Stimulated activated memory B cell treated with anti-CD40 and anti-IgM and Interleukin-4, amounts not matched to agents 10 μg/mL and 1 μg/mL and 100 μg/mL, for 72 hours (primary cell): ENCODE data around the gene SCN5A.
A peak's percentile ranks its signal among the peaks of the same experiment; 100 is the strongest.

Source experiments
- ATAC-seq: fragments of 150-1000 bp; cut with Tn5 transposase; 2 replicates; pipeline ENCODE4 v1.10.0; 2021
- H3K27ac Mint-ChIP-seq: one replicate; pipeline ENCODE4 v1.8.0; 2022; ENCODE audit warnings: mild to moderate bottlenecking, mixed read lengths
- H3K27me3 Mint-ChIP-seq: one replicate; pipeline ENCODE4 v1.8.0; 2022; ENCODE audit warnings: mixed read lengths
- H3K36me3 Mint-ChIP-seq: one replicate; pipeline ENCODE4 v1.8.0; 2022; ENCODE audit warnings: mixed read lengths
- H3K4me1 Mint-ChIP-seq: one replicate; pipeline ENCODE4 v1.8.0; 2022; ENCODE audit warnings: mixed read lengths
- H3K4me3 Mint-ChIP-seq: one replicate; pipeline ENCODE4 v1.8.0; 2022; ENCODE audit warnings: mild to moderate bottlenecking, moderate library complexity, mixed read lengths
- H3K9me3 Mint-ChIP-seq: one replicate; pipeline ENCODE4 v1.8.0; 2022; ENCODE audit warnings: mixed read lengths

SCN5A gene

GRCh38 chr3:38649500-38650247, at the start of gene SCN5A:
Gene SCN5A, minus strand, starts transcription at chr3:38649687. Its CDS starts 16,380 bp downstream, at chr3:38633307.
- ATAC-seq, result peak; percentile 73
- Mint-ChIP-seq H3K4me3 (peak within 1 kb of the TSS; percentile 51), H3K27ac (no peak within 1 kb of the TSS), H3K36me3 (no peaks in the 10 kb centered on the region), H3K4me1 (peaks cover 6% of the 10 kb centered on the region), H3K27me3 (peaks cover 9% of the 10 kb centered on the region), H3K9me3 (no peaks in the 10 kb centered on the region)

GRCh38 chr3:38698760-38699159, 49.3 kb upstream of the SCN5A start:
- H3K4me3 Mint-ChIP-seq, result no peak overlapping the region
- H3K27ac Mint-ChIP-seq, result no peak overlapping the region
- H3K36me3 Mint-ChIP-seq, result no peaks in the 10 kb centered on the region
- H3K27me3 Mint-ChIP-seq, result no peaks in the 10 kb centered on the region
- H3K9me3 Mint-ChIP-seq, result no peaks in the 10 kb centered on the region
- H3K4me1 Mint-ChIP-seq, result no peaks in the 10 kb centered on the region
- no peak for ATAC-seq

GRCh38 chr3:38698061-38698460, 48.6 kb upstream of the SCN5A start:
- Mint-ChIP-seq H3K4me3 (no peak overlapping the region), H3K27ac (no peak overlapping the region), H3K27me3 (no peaks in the 10 kb centered on the region), H3K4me1 (no peaks in the 10 kb centered on the region), H3K9me3 (no peaks in the 10 kb centered on the region), H3K36me3 (no peaks in the 10 kb centered on the region)
- ATAC-seq, result no peak

DNA sequence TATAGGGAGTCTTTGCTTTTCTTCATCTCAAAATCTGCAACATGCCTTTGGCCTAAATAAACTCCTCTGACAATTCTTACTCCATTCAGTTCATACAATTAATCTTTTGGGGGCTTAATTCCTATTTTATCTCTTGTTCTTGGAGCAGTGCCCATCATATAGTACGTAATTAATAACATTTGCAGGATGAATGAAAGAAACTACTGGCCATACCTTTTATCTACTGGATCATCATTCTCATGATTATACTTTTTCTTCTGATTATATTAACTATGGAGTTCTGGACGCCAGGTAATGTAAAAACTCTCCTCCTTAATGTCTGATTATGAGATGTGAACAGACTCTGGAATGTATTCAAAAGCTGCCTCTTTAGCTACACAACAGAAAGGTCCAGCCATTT, 46.5 kb upstream of the SCN5A start:
- Mint-ChIP-seq H3K36me3 (no peaks in the 10 kb centered on the region), H3K27me3 (no peaks in the 10 kb centered on the region), H3K4me1 (no peaks in the 10 kb centered on the region), H3K27ac (no peak overlapping the region), H3K9me3 (no peaks in the 10 kb centered on the region), H3K4me3 (no peak overlapping the region)
- ATAC-seq, result no peak

- Mint-ChIP-seq H3K27ac (no peak overlapping the region), H3K4me3 (no peak overlapping the region), H3K27me3 (no peaks in the 10 kb centered on the region), H3K4me1 (no peaks in the 10 kb centered on the region), H3K9me3 (peaks cover 4% of the 10 kb centered on the region), H3K36me3 (no peaks in the 10 kb centered on the region)
- ATAC-seq, result no peak
Measured at GRCh38 chr3:38690185-38690584, 40.7 kb upstream of the SCN5A start.

- ATAC-seq, result no peak
- H3K9me3 Mint-ChIP-seq, result peaks cover 4% of the 10 kb centered on the region
Measured at GRCh38 chr3:38689774-38690173, 40.3 kb upstream of the SCN5A start.

GRCh38 chr3:38689346-38689745, 39.9 kb upstream of the SCN5A start:
- no peak for ATAC-seq
- Mint-ChIP-seq H3K27me3 (no peaks in the 10 kb centered on the region), H3K4me3 (no peak overlapping the region), H3K36me3 (no peaks in the 10 kb centered on the region), H3K4me1 (no peaks in the 10 kb centered on the region), H3K27ac (no peak overlapping the region), H3K9me3 (peaks cover 4% of the 10 kb centered on the region)

More at GRCh38 chr3:38689774-38690173, 40.3 kb upstream of the SCN5A start:
- Mint-ChIP-seq H3K4me1 (no peaks in the 10 kb centered on the region), H3K27ac (no peak overlapping the region), H3K27me3 (no peaks in the 10 kb centered on the region), H3K36me3 (no peaks in the 10 kb centered on the region), H3K4me3 (no peak overlapping the region)

DNA sequence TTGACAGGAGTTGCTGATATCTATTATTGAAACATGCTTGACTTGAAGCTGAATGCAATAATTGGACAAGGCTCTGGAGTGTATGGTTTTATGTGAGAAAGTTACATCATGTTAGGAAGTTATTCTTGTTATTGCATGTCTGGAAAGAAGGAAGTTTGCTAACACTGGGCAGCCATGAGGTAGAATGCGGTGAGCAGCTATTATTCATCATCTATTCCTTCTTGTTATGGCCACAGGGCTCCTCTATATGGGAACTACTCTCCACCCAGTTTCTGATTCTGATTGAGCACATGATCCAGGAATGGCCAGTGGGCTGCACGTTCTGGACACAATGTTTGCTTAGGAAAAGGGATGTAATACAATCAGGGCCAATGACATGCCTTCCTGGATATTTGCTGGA, 37.8 kb upstream of the SCN5A start:
- no peaks in the 10 kb centered on the region for H3K36me3 Mint-ChIP-seq
- no peak overlapping the region for H3K4me3 Mint-ChIP-seq
- H3K27ac Mint-ChIP-seq, result no peak overlapping the region
- no peaks in the 10 kb centered on the region for H3K27me3 Mint-ChIP-seq
- H3K4me1 Mint-ChIP-seq, result no peaks in the 10 kb centered on the region
- peaks cover 4% of the 10 kb centered on the region for H3K9me3 Mint-ChIP-seq
- ATAC-seq, result peak; percentile 14

- H3K27ac Mint-ChIP-seq, result no peak overlapping the region
- no peaks in the 10 kb centered on the region for H3K36me3 Mint-ChIP-seq
- no peaks in the 10 kb centered on the region for H3K4me1 Mint-ChIP-seq
- ATAC-seq, result no peak
- no peaks in the 10 kb centered on the region for H3K27me3 Mint-ChIP-seq
- no peak overlapping the region for H3K4me3 Mint-ChIP-seq
- peaks cover 4% of the 10 kb centered on the region for H3K9me3 Mint-ChIP-seq
Measured at GRCh38 chr3:38684546-38684945, 35.1 kb upstream of the SCN5A start.

DNA sequence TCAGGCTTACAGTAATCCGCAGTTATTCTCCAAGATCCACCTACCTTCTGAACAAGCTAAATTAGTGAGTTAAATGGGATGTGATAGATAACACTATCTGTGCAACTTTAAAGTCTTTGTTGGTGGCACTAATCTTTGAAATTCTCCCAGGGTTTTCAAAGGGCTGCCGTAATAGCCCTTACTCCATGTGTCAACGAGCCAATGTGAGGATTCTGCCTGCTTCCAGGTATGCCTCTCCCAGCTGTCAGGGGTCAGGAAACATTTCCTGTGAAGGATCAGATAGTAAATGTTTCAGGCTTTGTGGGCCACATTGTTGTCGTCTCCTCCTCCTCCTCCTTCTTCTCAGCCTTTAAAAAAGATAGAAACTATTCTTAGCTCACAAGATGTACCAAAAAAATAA, 20.2 kb upstream of the SCN5A start:
- Mint-ChIP-seq H3K36me3 (no peaks in the 10 kb centered on the region), H3K4me1 (no peaks in the 10 kb centered on the region), H3K27me3 (peaks cover 22% of the 10 kb centered on the region), H3K9me3 (peaks cover 3% of the 10 kb centered on the region), H3K4me3 (no peak overlapping the region), H3K27ac (no peak overlapping the region)
- no peak for ATAC-seq

DNA sequence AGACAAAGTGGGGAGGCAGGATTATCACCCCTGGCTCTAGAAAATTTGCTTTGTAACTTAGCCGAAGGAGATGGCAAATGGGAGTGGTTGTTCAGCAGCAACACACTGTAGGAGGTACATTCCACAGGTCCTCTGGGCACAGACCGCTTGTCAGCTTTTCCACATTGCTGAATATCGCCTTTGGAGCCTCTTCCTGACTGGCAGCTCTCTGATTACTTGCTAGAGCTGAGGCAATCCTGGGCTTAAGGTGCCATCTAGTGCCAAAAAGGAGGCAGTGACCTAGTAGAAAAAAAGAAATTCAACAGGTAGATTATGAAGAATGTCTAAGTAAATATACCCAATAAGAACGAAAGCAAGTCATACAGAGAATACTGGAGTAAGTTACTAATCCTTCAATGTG, 13.1 kb upstream of the SCN5A start:
- H3K27ac Mint-ChIP-seq, result no peak overlapping the region
- H3K9me3 Mint-ChIP-seq, result peaks cover 25% of the 10 kb centered on the region
- H3K27me3 Mint-ChIP-seq, result peaks cover 27% of the 10 kb centered on the region
- no peak overlapping the region for H3K4me3 Mint-ChIP-seq
- H3K4me1 Mint-ChIP-seq, result no peaks in the 10 kb centered on the region
- ATAC-seq, result no peak
- H3K36me3 Mint-ChIP-seq, result peaks cover 8% of the 10 kb centered on the region

GRCh38 chr3:38658841-38659240, 9.4 kb upstream of the SCN5A start:
- ATAC-seq, result no peak
- H3K36me3 Mint-ChIP-seq, result peaks cover 8% of the 10 kb centered on the region
- H3K27me3 Mint-ChIP-seq, result peaks cover 40% of the 10 kb centered on the region
- H3K4me3 Mint-ChIP-seq, result no peak overlapping the region
- peaks cover 18% of the 10 kb centered on the region for H3K9me3 Mint-ChIP-seq
- H3K4me1 Mint-ChIP-seq, result no peaks in the 10 kb centered on the region
- no peak overlapping the region for H3K27ac Mint-ChIP-seq

GRCh38 chr3:38657369-38657768, 7.9 kb upstream of the SCN5A start:
- peaks cover 5% of the 10 kb centered on the region for H3K9me3 Mint-ChIP-seq
- H3K27ac Mint-ChIP-seq, result no peak overlapping the region
- H3K27me3 Mint-ChIP-seq, result peaks cover 29% of the 10 kb centered on the region
- ATAC-seq, result no peak
- H3K36me3 Mint-ChIP-seq, result no peaks in the 10 kb centered on the region
- H3K4me1 Mint-ChIP-seq, result no peaks in the 10 kb centered on the region
- no peak overlapping the region for H3K4me3 Mint-ChIP-seq

GRCh38 chr3:38655708-38656300, 6.3 kb upstream of the SCN5A start:
- ATAC-seq, result peak; percentile 28
- Mint-ChIP-seq H3K4me3 (no peak overlapping the region), H3K27me3 (peaks cover 34% of the 10 kb centered on the region)

GRCh38 chr3:38653685-38654537, 4.4 kb upstream of the SCN5A start:
- Mint-ChIP-seq H3K9me3 (no peaks in the 10 kb centered on the region), H3K4me1 (peaks cover under 1% of the 10 kb centered on the region), H3K27me3 (peaks cover 34% of the 10 kb centered on the region), H3K36me3 (no peaks in the 10 kb centered on the region), H3K27ac (no peak overlapping the region), H3K4me3 (no peak overlapping the region)
- ATAC-seq, result no peak

More at GRCh38 chr3:38655708-38656300, 6.3 kb upstream of the SCN5A start:
- no peaks in the 10 kb centered on the region for H3K4me1 Mint-ChIP-seq
- no peak overlapping the region for H3K27ac Mint-ChIP-seq
- no peaks in the 10 kb centered on the region for H3K36me3 Mint-ChIP-seq
- H3K9me3 Mint-ChIP-seq, result peaks cover 2% of the 10 kb centered on the region
